Measurements from ENCODE around the gene ZC3H4.
"Not testable (repeated sequence)": the region's sequence is repeated elsewhere in the genome, so short reads cannot be mapped to it uniquely, and the experiment has no call there.

The ZC3H4 gene

DNA sequence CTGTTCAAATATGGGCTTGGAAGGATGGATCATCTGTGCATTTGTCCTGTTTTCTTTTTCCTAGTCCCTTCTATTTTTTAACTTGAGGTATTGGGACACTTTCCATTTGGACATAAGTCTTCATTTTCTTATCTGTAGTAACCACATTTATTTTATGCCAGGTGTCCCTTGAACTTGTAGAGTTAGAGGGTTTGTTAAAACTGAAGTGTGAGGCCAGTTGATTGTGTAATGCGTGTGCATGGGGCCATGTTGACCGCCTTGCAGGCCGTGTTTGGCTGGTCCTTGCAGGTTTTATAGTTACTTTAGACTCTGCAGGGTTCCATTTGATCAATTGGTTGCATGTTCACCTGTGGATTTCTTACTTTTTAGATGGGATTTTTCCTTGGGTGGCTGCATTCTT lies 38.1 kb upstream of the ZC3H4 start:
- Histone ChIP-seq H3K27me3 (ENCODE audit: control insufficient read depth, insufficient read depth, low read length) (no peaks in the 10 kb centered on the region), H3K9ac (ENCODE audit: low read depth, low read length) (no peak overlapping the region), H3K9me3 (replicated peaks; ENCODE audit: low read length) (no peaks in the 10 kb centered on the region), H3K4me2 (ENCODE audit: low read length) (no peak overlapping the region), H3K4me3 (ENCODE audit: low read length) (no peak overlapping the region), H3K4me1 (ENCODE audit: control insufficient read depth, insufficient read depth, low read length) (peaks cover 10% of the 10 kb centered on the region), H3K36me3 (ENCODE audit: insufficient read depth, low read length) (peaks cover 58% of the 10 kb centered on the region)

DNA sequence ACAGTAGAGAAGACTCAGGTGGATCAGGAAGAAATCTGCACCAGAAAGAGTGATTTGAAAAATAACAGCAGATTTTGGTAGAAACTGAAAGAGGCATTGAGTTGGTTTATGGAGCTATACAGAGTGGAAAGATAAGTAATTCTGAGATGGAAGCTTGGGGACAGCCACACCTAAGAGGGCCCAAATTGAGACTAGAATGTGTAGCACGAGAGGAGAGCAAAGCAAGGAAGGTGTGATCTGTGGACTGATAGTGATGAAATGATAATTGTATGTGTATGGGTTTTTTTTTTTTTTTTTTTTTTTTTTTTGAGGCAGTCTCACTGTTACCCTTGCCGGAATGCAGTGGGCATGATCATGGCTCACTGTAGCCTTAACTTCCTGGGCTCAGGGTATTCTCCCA lies 33.3 kb upstream of the ZC3H4 start:
- Histone ChIP-seq H3K9ac (ENCODE audit: low read depth, low read length) (no peak overlapping the region), H3K4me2 (ENCODE audit: low read length) (no peak overlapping the region), H3K4me3 (ENCODE audit: low read length) (no peak overlapping the region), H3K9me3 (replicated peaks; ENCODE audit: low read length) (no peaks in the 10 kb centered on the region), H3K4me1 (ENCODE audit: control insufficient read depth, insufficient read depth, low read length) (peaks cover 19% of the 10 kb centered on the region), H3K27me3 (ENCODE audit: control insufficient read depth, insufficient read depth, low read length) (no peaks in the 10 kb centered on the region), H3K36me3 (ENCODE audit: insufficient read depth, low read length) (peaks cover 53% of the 10 kb centered on the region)

DNA sequence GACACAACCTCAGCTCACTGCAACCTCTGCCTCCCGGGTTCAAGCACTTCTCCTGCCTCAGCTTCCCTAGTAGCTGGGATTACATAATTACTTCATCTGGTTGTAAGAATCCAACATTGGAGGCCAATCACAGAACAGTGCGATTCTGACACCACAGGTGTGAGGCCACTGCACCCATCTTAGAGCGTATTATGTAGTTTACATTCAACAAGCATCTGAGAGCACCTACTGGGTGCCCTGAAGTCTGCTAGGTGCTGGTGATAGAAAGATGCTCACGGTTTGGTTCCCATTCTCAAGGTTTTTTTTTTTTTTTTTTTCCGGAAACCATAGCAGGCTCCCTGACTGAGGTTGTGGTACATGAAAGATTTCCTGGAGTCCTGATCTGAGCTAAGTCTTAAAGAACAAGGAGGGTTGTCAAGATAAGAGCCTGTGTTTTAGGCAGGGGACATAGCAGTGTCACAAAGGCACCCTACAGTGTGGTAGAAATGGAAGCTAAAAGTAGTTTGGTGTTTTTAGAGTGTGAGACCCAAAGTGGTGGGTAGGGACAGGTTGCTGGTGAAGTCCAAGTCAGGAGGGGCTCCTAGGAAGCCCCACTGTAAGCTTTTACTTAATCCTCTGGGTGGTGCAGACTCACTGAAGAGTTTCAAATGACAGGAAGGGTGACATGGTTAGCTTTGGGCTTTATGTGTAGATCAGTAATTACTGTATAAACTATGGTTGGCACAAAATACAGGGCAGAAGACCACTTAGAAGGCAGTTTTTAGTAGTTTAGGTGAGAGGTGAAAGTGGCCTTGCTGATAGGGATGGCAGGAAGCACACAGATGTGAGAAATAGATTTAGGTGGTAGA lies 32.3 kb upstream of the ZC3H4 start:
- peaks cover 46% of the 10 kb centered on the region for H3K36me3 ChIP-seq (ENCODE audit: insufficient read depth, low read length)
- no peak overlapping the region for H3K9ac ChIP-seq (ENCODE audit: low read depth, low read length)
- no peaks in the 10 kb centered on the region for H3K9me3 ChIP-seq (replicated peaks; ENCODE audit: low read length)
- H3K4me2 ChIP-seq (ENCODE audit: low read length), result no peak overlapping the region
- H3K27me3 ChIP-seq (ENCODE audit: control insufficient read depth, insufficient read depth, low read length), result no peaks in the 10 kb centered on the region
- peaks cover 28% of the 10 kb centered on the region for H3K4me1 ChIP-seq (ENCODE audit: control insufficient read depth, insufficient read depth, low read length)
- no peak overlapping the region for H3K4me3 ChIP-seq (ENCODE audit: low read length)

DNA sequence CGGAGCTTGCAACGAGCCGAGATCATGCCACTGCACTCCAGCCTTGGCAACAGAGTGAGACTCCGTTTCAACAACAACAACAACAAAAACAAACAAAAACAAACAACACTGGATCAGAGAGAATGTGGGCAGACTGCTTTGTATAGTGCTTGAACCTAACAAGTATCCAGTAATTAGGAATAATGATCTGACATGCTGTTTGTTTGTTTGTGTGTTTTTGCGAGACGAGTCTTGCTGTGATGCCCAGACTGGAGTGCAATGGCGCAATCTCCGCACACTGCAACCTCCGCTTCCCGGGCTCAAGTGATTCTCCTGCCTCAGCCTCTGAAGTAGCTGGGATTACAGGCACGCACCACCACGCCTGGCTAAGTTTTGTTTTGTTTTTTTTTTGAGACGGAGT lies 31.1 kb upstream of the ZC3H4 start:
- Histone ChIP-seq H3K27me3 (ENCODE audit: control insufficient read depth, insufficient read depth, low read length) (no peaks in the 10 kb centered on the region), H3K9ac (ENCODE audit: low read depth, low read length) (no peak overlapping the region), H3K9me3 (replicated peaks; ENCODE audit: low read length) (no peaks in the 10 kb centered on the region), H3K4me1 (ENCODE audit: control insufficient read depth, insufficient read depth, low read length) (peaks cover 30% of the 10 kb centered on the region), H3K36me3 (ENCODE audit: insufficient read depth, low read length) (peaks cover 37% of the 10 kb centered on the region), H3K4me3 (ENCODE audit: low read length) (no peak overlapping the region), H3K4me2 (ENCODE audit: low read length) (no peak overlapping the region)

DNA sequence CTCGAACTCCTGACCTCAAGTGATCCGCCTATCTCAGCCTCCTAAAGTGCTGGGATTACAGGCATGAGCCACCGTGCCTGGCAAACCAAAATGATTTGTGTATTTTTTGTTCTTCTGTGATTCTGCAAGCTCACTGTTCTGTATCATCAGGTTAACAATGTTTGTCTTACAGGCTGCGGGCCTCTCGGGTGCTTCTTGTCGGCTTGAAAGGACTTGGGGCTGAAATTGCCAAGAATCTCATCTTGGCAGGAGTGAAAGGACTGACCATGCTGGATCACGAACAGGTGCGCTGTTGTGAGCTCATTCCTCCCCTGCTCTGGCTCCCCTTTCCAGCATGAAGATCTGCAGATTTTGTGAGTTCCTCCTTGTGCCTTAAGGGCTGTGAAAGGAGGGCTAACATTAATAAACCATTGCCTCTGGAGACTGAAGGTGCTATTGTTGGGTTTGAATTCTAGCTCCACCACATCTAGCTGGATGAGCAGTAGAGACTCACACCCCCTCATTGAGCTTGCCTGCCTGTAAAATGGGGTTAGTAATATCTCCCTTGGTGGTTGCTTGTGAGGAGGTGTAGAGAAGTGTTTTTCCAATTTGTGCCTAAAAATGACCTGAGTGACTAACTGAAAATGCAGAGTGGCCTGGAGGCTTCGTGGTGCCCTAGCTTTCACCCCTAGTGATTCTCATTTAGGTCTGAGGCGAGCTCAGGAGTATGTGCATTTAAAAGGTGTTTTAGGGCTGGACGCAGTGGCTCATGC lies 29.9 kb upstream of the ZC3H4 start:
- no peaks in the 10 kb centered on the region for H3K9me3 ChIP-seq (replicated peaks; ENCODE audit: low read length)
- H3K9ac ChIP-seq (ENCODE audit: low read depth, low read length), result peak overlapping the region; percentile 4
- peak overlapping the region; percentile 7 for H3K4me2 ChIP-seq (ENCODE audit: low read length)
- H3K36me3 ChIP-seq (ENCODE audit: insufficient read depth, low read length), result peaks cover 37% of the 10 kb centered on the region
- H3K27me3 ChIP-seq (ENCODE audit: control insufficient read depth, insufficient read depth, low read length), result no peaks in the 10 kb centered on the region
- no peak overlapping the region for H3K4me3 ChIP-seq (ENCODE audit: low read length)
- H3K4me1 ChIP-seq (ENCODE audit: control insufficient read depth, insufficient read depth, low read length), result peaks cover 30% of the 10 kb centered on the region

DNA sequence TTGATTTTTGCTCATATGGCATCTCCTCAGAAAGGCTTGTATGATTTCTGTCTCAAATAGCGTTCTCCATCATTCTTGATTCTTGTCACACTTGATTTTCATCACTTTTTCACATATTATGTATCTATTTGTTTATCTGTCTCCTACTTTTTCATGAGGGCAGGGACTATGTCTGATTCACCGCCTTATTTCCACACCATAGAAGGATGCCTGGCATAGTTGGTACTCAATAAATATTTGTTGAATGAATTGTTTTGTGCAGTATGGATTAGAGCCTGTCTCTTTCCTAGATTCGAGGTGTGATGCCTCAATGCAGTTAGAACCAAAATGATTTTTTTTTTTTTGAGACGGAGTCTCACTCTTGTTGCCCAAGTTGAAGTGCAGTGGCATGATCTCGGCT lies 29.2 kb upstream of the ZC3H4 start:
- peak overlapping the region; percentile 42 for H3K9ac ChIP-seq (ENCODE audit: low read depth, low read length)
- H3K4me1 ChIP-seq (ENCODE audit: control insufficient read depth, insufficient read depth, low read length), result peaks cover 30% of the 10 kb centered on the region
- H3K9me3 ChIP-seq (replicated peaks; ENCODE audit: low read length), result no peaks in the 10 kb centered on the region
- H3K4me3 ChIP-seq (ENCODE audit: low read length), result no peak overlapping the region
- H3K36me3 ChIP-seq (ENCODE audit: insufficient read depth, low read length), result peaks cover 37% of the 10 kb centered on the region
- H3K4me2 ChIP-seq (ENCODE audit: low read length), result peak overlapping the region; percentile 37
- H3K27me3 ChIP-seq (ENCODE audit: control insufficient read depth, insufficient read depth, low read length), result no peaks in the 10 kb centered on the region

DNA sequence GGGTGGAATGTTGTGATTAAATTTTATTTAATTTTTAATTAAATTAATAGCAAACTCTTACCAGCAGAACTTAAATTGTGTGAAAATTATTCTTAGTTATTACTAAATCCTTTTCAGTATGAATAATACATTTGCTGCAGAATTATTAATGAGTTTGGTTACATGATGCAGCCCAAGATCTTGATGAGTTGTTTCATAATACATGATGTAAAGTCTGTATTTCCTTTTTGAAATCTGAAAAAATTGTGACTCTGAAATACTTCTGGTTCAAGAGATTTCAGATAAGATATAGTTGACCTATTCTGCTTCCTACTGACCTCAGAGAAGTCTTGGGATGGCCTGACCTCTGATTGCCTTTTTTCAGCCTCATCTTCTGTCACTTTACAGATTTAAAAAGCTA lies 28.1 kb upstream of the ZC3H4 start:
- Histone ChIP-seq H3K4me2 (ENCODE audit: low read length) (no peak overlapping the region), H3K9ac (ENCODE audit: low read depth, low read length) (no peak overlapping the region), H3K27me3 (ENCODE audit: control insufficient read depth, insufficient read depth, low read length) (no peaks in the 10 kb centered on the region), H3K4me3 (ENCODE audit: low read length) (no peak overlapping the region), H3K36me3 (ENCODE audit: insufficient read depth, low read length) (peaks cover 32% of the 10 kb centered on the region), H3K9me3 (replicated peaks; ENCODE audit: low read length) (no peaks in the 10 kb centered on the region), H3K4me1 (ENCODE audit: control insufficient read depth, insufficient read depth, low read length) (peaks cover 30% of the 10 kb centered on the region)

DNA sequence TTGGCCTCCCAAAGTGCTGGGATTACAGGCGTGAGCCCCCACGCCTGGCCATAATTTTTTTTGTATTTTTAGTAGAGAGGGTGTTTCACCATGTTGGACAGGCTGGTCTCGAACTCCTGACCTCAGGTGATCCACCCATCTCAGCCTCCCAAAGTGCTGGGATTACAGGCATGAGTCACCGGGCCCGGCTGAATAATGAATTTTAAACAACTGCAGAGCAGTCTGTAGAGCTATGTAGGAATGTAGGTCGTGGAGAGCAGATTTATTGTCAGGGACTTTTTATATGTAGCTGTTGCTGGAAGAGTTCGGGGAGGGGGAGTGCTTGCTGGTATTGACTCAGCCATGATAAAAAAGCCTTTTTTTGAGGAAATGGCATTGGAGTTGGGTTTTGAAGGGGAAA lies 27.7 kb upstream of the ZC3H4 start:
- H3K27me3 ChIP-seq (ENCODE audit: control insufficient read depth, insufficient read depth, low read length); H3K4me2 ChIP-seq (ENCODE audit: low read length); H3K9ac ChIP-seq (ENCODE audit: low read depth, low read length); H3K9me3 ChIP-seq (replicated peaks; ENCODE audit: low read length); H3K4me3 ChIP-seq (ENCODE audit: low read length): not testable (repeated sequence)
- Histone ChIP-seq H3K4me1 (ENCODE audit: control insufficient read depth, insufficient read depth, low read length) (peaks cover 30% of the 10 kb centered on the region), H3K36me3 (ENCODE audit: insufficient read depth, low read length) (peaks cover 27% of the 10 kb centered on the region)

DNA sequence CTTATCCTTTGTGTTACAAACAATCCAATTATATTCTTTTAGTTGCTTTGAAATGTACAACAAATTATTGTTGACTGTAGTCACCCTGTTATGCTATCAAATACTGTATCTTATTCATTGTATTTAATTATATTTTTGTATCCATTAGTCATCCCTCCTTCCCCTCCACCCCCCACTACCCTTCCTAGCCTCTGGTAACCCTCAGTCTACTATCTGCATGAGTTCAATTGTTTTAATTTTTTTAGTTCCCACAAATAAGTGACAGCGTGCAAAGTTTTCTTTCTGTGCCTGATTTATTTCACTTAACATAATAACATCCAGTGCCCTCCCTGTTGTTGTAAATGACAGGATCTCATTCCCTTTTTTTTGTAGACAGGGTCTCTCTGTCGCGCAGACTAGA lies 21.6 kb upstream of the ZC3H4 start:
- Histone ChIP-seq H3K9ac (ENCODE audit: low read depth, low read length) (no peak overlapping the region), H3K9me3 (replicated peaks; ENCODE audit: low read length) (no peaks in the 10 kb centered on the region), H3K4me3 (ENCODE audit: low read length) (no peak overlapping the region), H3K36me3 (ENCODE audit: insufficient read depth, low read length) (peaks cover 14% of the 10 kb centered on the region), H3K27me3 (ENCODE audit: control insufficient read depth, insufficient read depth, low read length) (no peaks in the 10 kb centered on the region), H3K4me2 (ENCODE audit: low read length) (peak overlapping the region; percentile 59), H3K4me1 (ENCODE audit: control insufficient read depth, insufficient read depth, low read length) (peaks cover 31% of the 10 kb centered on the region)

DNA sequence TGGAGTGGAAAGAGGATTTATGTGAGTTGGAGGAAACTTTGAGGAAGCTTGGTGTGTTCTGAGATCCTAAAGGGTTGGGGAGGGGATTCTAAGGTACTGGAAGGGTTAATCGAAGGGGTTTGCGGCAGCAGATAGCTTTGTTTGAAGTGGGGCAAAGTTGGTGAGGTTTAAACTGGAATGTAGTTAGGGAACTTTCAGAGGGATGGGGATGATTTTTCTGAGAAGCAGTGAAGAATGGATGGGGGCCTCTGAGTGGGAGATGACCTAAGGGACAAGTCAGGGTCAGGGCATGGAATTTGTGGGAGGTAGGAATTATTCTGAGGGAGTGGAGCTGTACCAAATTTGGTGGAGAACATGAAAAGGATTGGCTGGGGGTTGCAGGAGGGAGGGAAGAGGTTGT lies 21.0 kb upstream of the ZC3H4 start:
- Histone ChIP-seq H3K9ac (ENCODE audit: low read depth, low read length) (peak overlapping the region; percentile 23), H3K4me1 (ENCODE audit: control insufficient read depth, insufficient read depth, low read length) (peaks cover 31% of the 10 kb centered on the region), H3K36me3 (ENCODE audit: insufficient read depth, low read length) (peaks cover 14% of the 10 kb centered on the region), H3K27me3 (ENCODE audit: control insufficient read depth, insufficient read depth, low read length) (no peaks in the 10 kb centered on the region), H3K4me3 (ENCODE audit: low read length) (no peak overlapping the region), H3K9me3 (replicated peaks; ENCODE audit: low read length) (no peaks in the 10 kb centered on the region), H3K4me2 (ENCODE audit: low read length) (peak overlapping the region; percentile 59)

DNA sequence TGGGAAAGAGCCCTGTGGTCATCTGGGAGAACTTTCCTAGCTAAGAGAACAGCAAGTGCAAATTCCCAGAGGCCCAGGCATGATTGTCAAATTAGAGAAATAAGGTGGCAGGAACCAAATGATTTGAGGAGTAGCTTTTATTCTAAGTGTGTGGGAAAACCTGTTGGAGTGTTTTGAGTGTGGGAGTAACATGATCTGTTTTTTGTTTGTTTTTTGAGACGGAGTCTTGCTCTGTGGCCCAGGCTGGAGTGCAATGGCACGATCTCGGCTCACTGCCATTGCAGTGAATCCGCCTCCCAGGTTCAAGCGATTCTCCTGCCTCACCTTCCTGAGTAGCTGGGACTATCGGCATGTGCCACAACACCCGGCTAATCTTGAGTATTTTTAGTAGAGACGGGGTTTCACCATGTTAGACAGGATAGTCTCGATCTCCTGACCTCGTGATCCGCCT lies 19.5 kb upstream of the ZC3H4 start:
- H3K4me3 ChIP-seq (ENCODE audit: low read length), result peak overlapping the region; percentile 94
- peaks cover 31% of the 10 kb centered on the region for H3K4me1 ChIP-seq (ENCODE audit: control insufficient read depth, insufficient read depth, low read length)
- H3K27me3 ChIP-seq (ENCODE audit: control insufficient read depth, insufficient read depth, low read length), result no peaks in the 10 kb centered on the region
- no peaks in the 10 kb centered on the region for H3K9me3 ChIP-seq (replicated peaks; ENCODE audit: low read length)
- H3K4me2 ChIP-seq (ENCODE audit: low read length), result peak overlapping the region; percentile 94
- H3K9ac ChIP-seq (ENCODE audit: low read depth, low read length), result no peak overlapping the region
- peaks cover 14% of the 10 kb centered on the region for H3K36me3 ChIP-seq (ENCODE audit: insufficient read depth, low read length)
